CD14-positive monocyte (primary cell): ENCODE data around the gene ADK. TPM values are rescaled to one million over a fixed set of nuclear protein-coding genes. Genes with fewer than 3 reads are reported as not detected.

Experiments
- DNase-seq, 3 donors: peaks; one replicate each; pipeline ENCODE4 v3.0.0-alpha.2; 2011 to 2022
- H2AFZ ChIP-seq: 2 replicates; pipeline ENCODE4 v1.6.0; 2012; ENCODE audit warnings: mild to moderate bottlenecking, low read depth, low read length, inconsistent platforms; ENCODE audit not compliant: insufficient read depth, poor library complexity, severe bottlenecking
- H3K27ac ChIP-seq, 2 donors: 1 replicate in 1 of 2; 2 replicates in 1 of 2; pipeline ENCODE4 v1.5.1; 2012 to 2013; ENCODE audit warnings: low read length in 2 of 2, control low read depth in 1 of 2, inconsistent platforms in 1 of 2, low read depth in 1 of 2, mild to moderate bottlenecking in 1 of 2
- H3K27me3 ChIP-seq, 2 donors: one replicate each; pipeline versions ENCODE4 v1.6.0 to v1.6.1; 2011 to 2013; ENCODE audit warnings: low read length in 2 of 2; ENCODE audit not compliant: control insufficient read depth in 2 of 2, insufficient read depth in 2 of 2
- H3K36me3 ChIP-seq, 2 donors: replicated peaks in 1 of 2; 1 replicate in 1 of 2; 2 replicates in 1 of 2; pipeline versions ENCODE4 v1.5.1 to v1.6.1; 2012 to 2013; ENCODE audit warnings: low read length in 2 of 2, control low read depth in 1 of 2, inconsistent platforms in 1 of 2, mild to moderate bottlenecking in 1 of 2; ENCODE audit not compliant: insufficient read depth in 2 of 2, control insufficient read depth in 1 of 2
- H3K4me1 ChIP-seq, 2 donors: 1 replicate in 1 of 2; 2 replicates in 1 of 2; pipeline versions ENCODE4 v1.5.1 to v1.6.1; 2012 to 2013; ENCODE audit warnings: low read length in 2 of 2, control low read depth in 1 of 2, inconsistent platforms in 1 of 2, mild to moderate bottlenecking in 1 of 2, moderate library complexity in 1 of 2; ENCODE audit not compliant: insufficient read depth in 2 of 2, control insufficient read depth in 1 of 2
- H3K4me2 ChIP-seq: replicated peaks from 2 replicates; pipeline ENCODE3; 2012; ENCODE audit warnings: low read length, moderate library complexity, mild to moderate bottlenecking; ENCODE audit not compliant: poor library complexity, severe bottlenecking; ENCODE audit errors: extremely low read depth
- H3K4me3 ChIP-seq, 3 experiments: fragments of 200-600 bp in 1 of 3; sonication (generic) in 1 of 3; replicated peaks in 1 of 3; 1 replicate in 2 of 3; 2 replicates in 1 of 3; pipeline ENCODE4 v1.5.1; 2011 to 2013; ENCODE audit warnings: low read length in 3 of 3, mild to moderate bottlenecking in 3 of 3, control low read depth in 2 of 3, low read depth in 2 of 3, inconsistent platforms in 1 of 3, moderate library complexity in 1 of 3
- H3K79me2 ChIP-seq: 2 replicates; pipeline ENCODE4 v1.6.0; 2012; ENCODE audit warnings: mild to moderate bottlenecking, control low read depth, inconsistent platforms, low read length, moderate library complexity; ENCODE audit not compliant: insufficient read depth
- H3K9ac ChIP-seq: 2 replicates; pipeline ENCODE4 v1.6.0; 2017; ENCODE audit warnings: low read length, mild to moderate bottlenecking; ENCODE audit not compliant: insufficient read depth, poor library complexity, severe bottlenecking
- H3K9me3 ChIP-seq, 2 donors: replicated peaks in 1 of 2; 1 replicate in 1 of 2; 2 replicates in 1 of 2; pipeline versions ENCODE4 v1.5.1 to v1.6.1; 2012 to 2013; ENCODE audit warnings: low read length in 2 of 2, control low read depth in 1 of 2; ENCODE audit not compliant: control insufficient read depth in 1 of 2, insufficient read depth in 1 of 2
- H4K20me1 ChIP-seq: 2 replicates; pipeline ENCODE4 v1.6.0; 2012; ENCODE audit warnings: mild to moderate bottlenecking, low read length, control low read depth, moderate library complexity; ENCODE audit not compliant: insufficient read depth
- H3K27ac Mint-ChIP-seq, 7 donors: one replicate each; pipeline ENCODE4 v1.8.0; 2020; ENCODE audit warnings: mild to moderate bottlenecking in 7 of 7, mixed read lengths in 7 of 7, moderate library complexity in 6 of 7, inconsistent platforms in 2 of 7
- H3K27me3 Mint-ChIP-seq, 3 donors: one replicate each; pipeline ENCODE4 v1.8.0; 2021 to 2022; ENCODE audit warnings: low read depth in 3 of 3, mild to moderate bottlenecking in 3 of 3, mixed read lengths in 3 of 3, moderate library complexity in 3 of 3, inconsistent platforms in 1 of 3
- H3K36me3 Mint-ChIP-seq, 2 donors: one replicate each; pipeline ENCODE4 v1.8.0; 2020; ENCODE audit warnings: mixed read lengths in 2 of 2, inconsistent platforms in 1 of 2, mild to moderate bottlenecking in 1 of 2
- H3K4me1 Mint-ChIP-seq: one replicate; pipeline ENCODE4 v1.8.0; 2020; ENCODE audit warnings: mild to moderate bottlenecking, mixed read lengths
- H3K4me3 Mint-ChIP-seq, 2 donors: one replicate each; pipeline ENCODE4 v1.8.0; 2020; ENCODE audit warnings: mild to moderate bottlenecking in 2 of 2, mixed read lengths in 2 of 2, moderate library complexity in 1 of 2
- H3K9me3 Mint-ChIP-seq, 7 donors: one replicate each; pipeline ENCODE4 v1.8.0; 2020 to 2022; ENCODE audit warnings: mixed read lengths in 7 of 7, mild to moderate bottlenecking in 6 of 7, moderate library complexity in 6 of 7, inconsistent platforms in 2 of 7
- WGBS: methylation state at CpG from one replicate; pipeline ENCODE4 v1.1.5; 2013; ENCODE audit warnings: missing lambda C conversion rate; ENCODE audit not compliant: insufficient coverage; 5-methylcytosine and 5-hydroxymethylcytosine counted together
- intact Hi-C, 2 donors: fragments of 100-400 bp; cut with micrococcal nuclease; formaldehyde crosslinking; loops; one replicate each; pipeline versions ENCODE4 v1.15.0 to v1.15.1; 2023
- polyA plus RNA-seq, 3 donors: library from polyadenylated mRNA; depleted of rRNA in 1 of 3; unstranded in 2 of 3; stranded (reverse) in 1 of 3; fragments of 300-500 nt in 2 of 3; fragments of >200 nt in 1 of 3; fragmentation: Illumina TruSeq in 2 of 3; gene quantifications; 1 replicate in 2 of 3; 2 replicates in 1 of 3; pipeline ENCODE4 v1.2.3, GENCODE V29; 2012 to 2021
- TF ChIP-seq, protein P1 (sequence below): fragments of 200-600 bp; IDR thresholded peaks from one replicate; pipeline ENCODE4 v1.8.0; 2022; ENCODE audit warnings: antibody characterized with exemption, mild to moderate bottlenecking

The ADK gene
- polyA plus RNA-seq, 3 donors, result 6.4 to 38.2 (median 35.7) TPM

DNA sequence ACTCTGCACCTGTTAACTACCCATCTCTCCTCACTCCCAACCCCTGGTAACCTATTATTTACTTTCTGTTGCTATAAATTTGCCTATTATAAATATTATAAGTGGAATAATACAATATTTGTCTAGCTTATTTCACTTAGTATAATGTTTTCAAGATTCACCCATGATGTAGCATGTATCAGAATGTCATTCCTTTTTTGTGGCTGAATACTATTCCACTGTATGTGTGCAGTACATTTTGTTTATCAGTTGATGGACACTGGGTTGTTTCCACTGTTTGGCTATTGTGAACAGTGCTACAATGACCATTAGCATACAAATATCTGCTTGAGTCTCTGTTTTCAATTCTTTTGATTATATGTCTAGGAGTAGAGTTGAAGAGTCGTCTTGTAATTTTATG, 582.6 kb downstream of the ADK start:
- no peaks in the 10 kb centered on the region for H3K27me3 ChIP-seq
- no peak overlapping the region for H3K27ac Mint-ChIP-seq
- H3K9me3 Mint-ChIP-seq, result peaks cover 0 to 11% (median 2%) of the 10 kb centered on the region in 7 donors
- H3K4me3 Mint-ChIP-seq, result no peak overlapping the region
- H3K4me1 ChIP-seq, result peaks cover 10% of the 10 kb centered on the region in 2 donors
- H4K20me1 ChIP-seq, result no peaks in the 10 kb centered on the region
- no peaks in the 10 kb centered on the region for H3K79me2 ChIP-seq
- no peak overlapping the region for H2AFZ ChIP-seq
- no peaks in the 10 kb centered on the region for H3K36me3 ChIP-seq
- H3K27me3 Mint-ChIP-seq, result peaks cover 0 to 5% (median 2%) of the 10 kb centered on the region in 3 donors
- no CpG with 5 or more reads among the region's 1 CpG for WGBS
- no peak overlapping the region for H3K4me2 ChIP-seq
- no peak overlapping the region for H3K9ac ChIP-seq
- no peak overlapping the region for H3K27ac ChIP-seq
- TF ChIP-seq, protein P1, sequence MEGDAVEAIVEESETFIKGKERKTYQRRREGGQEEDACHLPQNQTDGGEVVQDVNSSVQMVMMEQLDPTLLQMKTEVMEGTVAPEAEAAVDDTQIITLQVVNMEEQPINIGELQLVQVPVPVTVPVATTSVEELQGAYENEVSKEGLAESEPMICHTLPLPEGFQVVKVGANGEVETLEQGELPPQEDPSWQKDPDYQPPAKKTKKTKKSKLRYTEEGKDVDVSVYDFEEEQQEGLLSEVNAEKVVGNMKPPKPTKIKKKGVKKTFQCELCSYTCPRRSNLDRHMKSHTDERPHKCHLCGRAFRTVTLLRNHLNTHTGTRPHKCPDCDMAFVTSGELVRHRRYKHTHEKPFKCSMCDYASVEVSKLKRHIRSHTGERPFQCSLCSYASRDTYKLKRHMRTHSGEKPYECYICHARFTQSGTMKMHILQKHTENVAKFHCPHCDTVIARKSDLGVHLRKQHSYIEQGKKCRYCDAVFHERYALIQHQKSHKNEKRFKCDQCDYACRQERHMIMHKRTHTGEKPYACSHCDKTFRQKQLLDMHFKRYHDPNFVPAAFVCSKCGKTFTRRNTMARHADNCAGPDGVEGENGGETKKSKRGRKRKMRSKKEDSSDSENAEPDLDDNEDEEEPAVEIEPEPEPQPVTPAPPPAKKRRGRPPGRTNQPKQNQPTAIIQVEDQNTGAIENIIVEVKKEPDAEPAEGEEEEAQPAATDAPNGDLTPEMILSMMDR, result no peak
- H3K9me3 ChIP-seq, result no peaks in the 10 kb centered on the region
- H3K4me3 ChIP-seq, result no peak overlapping the region
- H3K4me1 Mint-ChIP-seq, result peaks cover 11% of the 10 kb centered on the region
- no peaks in the 10 kb centered on the region for H3K36me3 Mint-ChIP-seq
- no peak for DNase-seq
- intact Hi-C loops, result no loop called here

DNA sequence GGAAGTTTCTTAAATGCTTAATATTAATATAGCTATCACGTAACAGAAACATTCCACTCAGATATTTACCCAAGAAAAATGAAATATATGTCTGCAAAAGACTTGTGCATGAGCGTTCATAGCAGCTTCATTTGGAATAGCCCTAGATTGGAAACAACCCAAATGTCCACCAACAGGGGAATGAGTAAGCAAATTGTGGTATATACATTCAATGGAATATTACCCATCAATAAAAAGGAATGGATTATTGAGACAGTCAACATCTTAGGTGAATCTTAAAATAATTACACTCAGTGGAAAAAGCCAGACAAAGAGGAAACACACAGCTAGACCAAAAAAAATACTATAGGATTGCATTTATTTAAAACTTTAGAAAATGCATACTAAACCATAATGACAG, 585.0 kb downstream of the ADK start:
- no peak for DNase-seq
- WGBS, result no CpG with 5 or more reads among the region's 2 CpGs

More for the DNA sequence above, 585.0 kb downstream of the ADK start:
- no peaks in the 10 kb centered on the region for H3K9me3 ChIP-seq
- Mint-ChIP-seq H3K27me3 (peaks cover 0 to 5% (median 2%) of the 10 kb centered on the region in 3 donors), H3K4me3 (no peak overlapping the region), H3K36me3 (no peaks in the 10 kb centered on the region), H3K27ac (no peak overlapping the region), H3K9me3 (peaks cover 0 to 8% (median 0%) of the 10 kb centered on the region in 7 donors), H3K4me1 (peaks cover 29% of the 10 kb centered on the region)
- H3K27ac ChIP-seq, result no peak overlapping the region
- H3K4me1 ChIP-seq, result peaks cover 23 to 24% of the 10 kb centered on the region in 2 donors
- intact Hi-C loops, result no loop called here
- no peak overlapping the region for H3K4me2 ChIP-seq
- no peaks in the 10 kb centered on the region for H3K36me3 ChIP-seq
- TF ChIP-seq, protein P1, result no peak
- no peak overlapping the region for H2AFZ ChIP-seq
- H3K4me3 ChIP-seq, result no peak overlapping the region
- H3K9ac ChIP-seq, result no peak overlapping the region
- H3K79me2 ChIP-seq, result no peaks in the 10 kb centered on the region
- H4K20me1 ChIP-seq, result no peaks in the 10 kb centered on the region
- H3K27me3 ChIP-seq, result no peaks in the 10 kb centered on the region
